ENCODE results near the gene MYO5C.

DNA sequence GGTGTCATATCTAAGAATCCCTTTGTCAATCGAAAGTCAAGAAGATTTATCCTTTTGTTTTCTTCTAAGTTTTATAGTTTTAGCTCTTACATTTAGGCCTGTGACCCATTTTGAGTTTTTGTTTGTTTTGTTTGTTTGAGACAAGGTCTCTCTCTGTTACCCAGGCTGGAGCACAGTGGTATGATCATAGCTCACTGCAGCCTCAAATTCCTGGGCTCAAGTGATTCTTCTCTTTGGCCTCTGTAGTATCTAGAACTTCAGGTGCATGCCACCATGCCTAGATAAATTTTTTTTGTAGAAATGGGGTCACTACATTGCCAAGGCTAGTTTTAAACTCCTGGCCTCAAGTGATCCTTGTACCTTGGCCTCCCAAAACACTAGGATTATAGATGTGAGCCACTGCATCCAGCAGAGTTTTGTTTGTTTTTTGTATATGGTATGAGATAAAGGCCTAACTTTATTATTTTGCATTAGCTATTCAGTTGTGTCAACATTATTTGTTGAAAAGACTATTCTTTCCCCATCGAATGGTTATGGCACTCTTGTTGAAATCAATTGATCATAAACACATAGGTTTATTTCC, 5.8 kb upstream of the MYO5C start:
- TF ChIP-seq, protein P1, sequence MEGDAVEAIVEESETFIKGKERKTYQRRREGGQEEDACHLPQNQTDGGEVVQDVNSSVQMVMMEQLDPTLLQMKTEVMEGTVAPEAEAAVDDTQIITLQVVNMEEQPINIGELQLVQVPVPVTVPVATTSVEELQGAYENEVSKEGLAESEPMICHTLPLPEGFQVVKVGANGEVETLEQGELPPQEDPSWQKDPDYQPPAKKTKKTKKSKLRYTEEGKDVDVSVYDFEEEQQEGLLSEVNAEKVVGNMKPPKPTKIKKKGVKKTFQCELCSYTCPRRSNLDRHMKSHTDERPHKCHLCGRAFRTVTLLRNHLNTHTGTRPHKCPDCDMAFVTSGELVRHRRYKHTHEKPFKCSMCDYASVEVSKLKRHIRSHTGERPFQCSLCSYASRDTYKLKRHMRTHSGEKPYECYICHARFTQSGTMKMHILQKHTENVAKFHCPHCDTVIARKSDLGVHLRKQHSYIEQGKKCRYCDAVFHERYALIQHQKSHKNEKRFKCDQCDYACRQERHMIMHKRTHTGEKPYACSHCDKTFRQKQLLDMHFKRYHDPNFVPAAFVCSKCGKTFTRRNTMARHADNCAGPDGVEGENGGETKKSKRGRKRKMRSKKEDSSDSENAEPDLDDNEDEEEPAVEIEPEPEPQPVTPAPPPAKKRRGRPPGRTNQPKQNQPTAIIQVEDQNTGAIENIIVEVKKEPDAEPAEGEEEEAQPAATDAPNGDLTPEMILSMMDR (IDR thresholded peaks at IDR 0.05), result no peak
- TF ChIP-seq POLR2AphosphoS5 (IDR thresholded peaks at IDR 0.05), result no peak
- TF ChIP-seq POLR2A (IDR thresholded peaks at IDR 0.05), result no peak
